PC-9 (cell line): ENCODE data around the gene SUZ12. TPM values are rescaled to one million over a fixed set of nuclear protein-coding genes. Genes with fewer than 3 reads are reported as not detected.
"Not testable (repeated sequence)": the region's sequence is repeated elsewhere in the genome, so short reads cannot be mapped to it uniquely, and the experiment has no call there.

Experiments used
- BruUV-seq: library from RNA; stranded (reverse); fragments of 400-500 nt; replicated peaks from 2 replicates; lab custom pipeline; 2021; lab: Mats Ljungman, UMichigan
- CTCF ChIA-PET: fragments of 300-600 bp; sonication (Branson Sonifier 250); formaldehyde crosslinking; loops from one replicate; lab custom pipeline; 2022; ENCODE audit warnings: antibody characterized with exemption; lab: Charles Lee
- POLR2A ChIA-PET: fragments of 300-600 bp; sonication (Branson Sonifier 250); formaldehyde crosslinking; loops from one replicate; lab custom pipeline; 2022; ENCODE audit warnings: antibody characterized with exemption; ENCODE audit not compliant: unreplicated experiment; lab: Charles Lee
- DNase-seq, 2 experiments: peaks; one replicate each; pipeline versions ENCODE4 v3.0.0 to v3.0.0-alpha.2; 2015 to 2022; ENCODE audit warnings: mixed read lengths in 1 of 2
- H2AFZ ChIP-seq: fragments of 200-600 bp; sonication (generic); 2 replicates; pipeline ENCODE4 v1.8.1; 2017; ENCODE audit warnings: antibody characterized with exemption
- H3F3A ChIP-seq: fragments of 200-600 bp; sonication (generic); 2 replicates; pipeline ENCODE4 v1.8.1; 2017; ENCODE audit warnings: antibody characterized with exemption, mild to moderate bottlenecking, low read depth; ENCODE audit not compliant: insufficient read depth
- H3K27ac ChIP-seq: fragments of 200-600 bp; sonication (generic); 2 replicates; pipeline ENCODE4 v1.6.1; 2016; ENCODE audit warnings: mixed run types
- H3K27me3 ChIP-seq: fragments of 200-600 bp; sonication (generic); 2 replicates; pipeline ENCODE4 v1.6.1; 2016; ENCODE audit warnings: low read depth, mixed run types; ENCODE audit not compliant: insufficient read depth
- H3K36me3 ChIP-seq: fragments of 200-600 bp; sonication (generic); 2 replicates; pipeline ENCODE4 v1.6.1; 2016; ENCODE audit warnings: low read depth, mixed run types
- H3K4me1 ChIP-seq: fragments of 200-600 bp; sonication (generic); replicated peaks from 2 replicates; pipeline ENCODE4 v1.6.1; 2016; ENCODE audit warnings: mixed run types; ENCODE audit not compliant: insufficient read depth
- H3K4me2 ChIP-seq: fragments of 200-600 bp; sonication (generic); 2 replicates; pipeline ENCODE4 v1.6.1; 2017; ENCODE audit warnings: mixed run types
- H3K4me3 ChIP-seq: fragments of 200-600 bp; sonication (generic); 2 replicates; pipeline ENCODE4 v1.6.1; 2016; ENCODE audit warnings: mixed run types
- H3K79me2 ChIP-seq: fragments of 200-600 bp; sonication (generic); 2 replicates; pipeline ENCODE4 v1.6.1; 2017; ENCODE audit warnings: low read depth, mixed run types
- H3K9me2 ChIP-seq: fragments of 200-600 bp; sonication (generic); 2 replicates; pipeline ENCODE4 v1.8.1; 2017; ENCODE audit warnings: mild to moderate bottlenecking; ENCODE audit not compliant: insufficient read depth
- H3K9me3 ChIP-seq: fragments of 200-600 bp; sonication (generic); 2 replicates; pipeline ENCODE4 v1.8.1; 2016; ENCODE audit warnings: low read depth; ENCODE audit not compliant: insufficient read depth
- H4K20me1 ChIP-seq: fragments of 200-600 bp; sonication (generic); 2 replicates; pipeline ENCODE4 v1.8.1; 2017; ENCODE audit not compliant: insufficient read depth
- EZH2 ChIP-seq: fragments of 200-600 bp; sonication (generic); IDR thresholded peaks from 2 replicates; pipeline ENCODE4 v1.8.0; 2017; ENCODE audit warnings: antibody characterized with exemption, low read depth
- intact Hi-C: fragments of 100-400 bp; cut with micrococcal nuclease; formaldehyde crosslinking; loops from one replicate; pipeline ENCODE4 v1.10.0; 2022; ENCODE audit not compliant: unreplicated experiment
- total RNA-seq: library from RNA; stranded (reverse); gene quantifications from 2 replicates; pipeline ENCODE4 v1.2.3, GENCODE V29; 2021
- TF ChIP-seq, protein P1 (sequence below): fragments of 200-600 bp; sonication (generic); conservative IDR thresholded peaks from 2 replicates; pipeline ENCODE4 v1.6.1; 2017; ENCODE audit warnings: mixed run types, antibody characterized with exemption, mild to moderate bottlenecking, moderate library complexity

SUZ12 gene
- total RNA-seq, 1 experiment from 2014 or later: 27.0 TPM

DNA sequence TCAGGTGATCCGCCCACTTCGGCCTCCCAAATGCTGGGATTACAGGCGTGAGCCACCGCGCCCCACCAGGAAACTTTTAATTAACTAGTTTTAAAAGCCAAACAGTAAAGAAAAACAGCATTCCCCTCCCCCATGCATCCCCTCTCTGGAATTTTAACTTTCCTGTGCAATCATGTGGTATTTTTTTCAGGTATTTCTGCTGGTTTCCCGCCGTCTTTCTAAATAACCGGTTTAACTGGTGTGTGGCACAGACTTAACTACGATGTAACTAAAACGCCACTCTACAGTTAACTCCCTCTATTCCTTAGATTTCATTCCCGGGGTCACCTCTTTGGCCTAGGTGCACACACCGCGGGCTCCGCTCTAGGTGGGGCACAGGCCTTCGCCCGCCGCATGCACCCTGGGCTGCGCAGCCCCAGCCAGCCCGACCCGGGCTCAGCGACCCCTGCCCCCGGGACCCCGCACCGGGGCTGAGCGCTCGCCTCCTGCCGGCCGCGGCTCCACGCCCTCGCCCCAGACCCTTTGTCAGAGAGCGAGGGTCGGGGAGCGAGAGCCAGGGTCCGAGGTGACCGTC is 20.2 kb upstream of the SUZ12 start:
- H3K79me2 ChIP-seq: no peaks in the 10 kb centered on the region
- H3K4me2 ChIP-seq: no peak overlapping the region
- no peaks in the 10 kb centered on the region for H3K9me2 ChIP-seq
- H2AFZ ChIP-seq: no peak overlapping the region
- TF ChIP-seq, protein P1, sequence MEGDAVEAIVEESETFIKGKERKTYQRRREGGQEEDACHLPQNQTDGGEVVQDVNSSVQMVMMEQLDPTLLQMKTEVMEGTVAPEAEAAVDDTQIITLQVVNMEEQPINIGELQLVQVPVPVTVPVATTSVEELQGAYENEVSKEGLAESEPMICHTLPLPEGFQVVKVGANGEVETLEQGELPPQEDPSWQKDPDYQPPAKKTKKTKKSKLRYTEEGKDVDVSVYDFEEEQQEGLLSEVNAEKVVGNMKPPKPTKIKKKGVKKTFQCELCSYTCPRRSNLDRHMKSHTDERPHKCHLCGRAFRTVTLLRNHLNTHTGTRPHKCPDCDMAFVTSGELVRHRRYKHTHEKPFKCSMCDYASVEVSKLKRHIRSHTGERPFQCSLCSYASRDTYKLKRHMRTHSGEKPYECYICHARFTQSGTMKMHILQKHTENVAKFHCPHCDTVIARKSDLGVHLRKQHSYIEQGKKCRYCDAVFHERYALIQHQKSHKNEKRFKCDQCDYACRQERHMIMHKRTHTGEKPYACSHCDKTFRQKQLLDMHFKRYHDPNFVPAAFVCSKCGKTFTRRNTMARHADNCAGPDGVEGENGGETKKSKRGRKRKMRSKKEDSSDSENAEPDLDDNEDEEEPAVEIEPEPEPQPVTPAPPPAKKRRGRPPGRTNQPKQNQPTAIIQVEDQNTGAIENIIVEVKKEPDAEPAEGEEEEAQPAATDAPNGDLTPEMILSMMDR: no peak
- TF ChIP-seq EZH2: no peak
- H3F3A ChIP-seq: peaks cover 15% of the 10 kb centered on the region
- no peak overlapping the region for H3K4me3 ChIP-seq
- intact Hi-C loops: no loop called here
- no TSS peak for BruUV-seq
- H4K20me1 ChIP-seq: no peaks in the 10 kb centered on the region
- ChIA-PET POLR2A (interaction anchor here (0.6 kb wide), 1 partner anchor 289 kb away, joined by 4 read pairs; no protein-coding TSS in a partner anchor), CTCF (no interaction called here)
- peaks cover 14% of the 10 kb centered on the region for H3K4me1 ChIP-seq
- H3K27ac ChIP-seq: no peak overlapping the region
- no peaks in the 10 kb centered on the region for H3K9me3 ChIP-seq
- DNase-seq: no peak
- no peaks in the 10 kb centered on the region for H3K27me3 ChIP-seq
- no peaks in the 10 kb centered on the region for H3K36me3 ChIP-seq

DNA sequence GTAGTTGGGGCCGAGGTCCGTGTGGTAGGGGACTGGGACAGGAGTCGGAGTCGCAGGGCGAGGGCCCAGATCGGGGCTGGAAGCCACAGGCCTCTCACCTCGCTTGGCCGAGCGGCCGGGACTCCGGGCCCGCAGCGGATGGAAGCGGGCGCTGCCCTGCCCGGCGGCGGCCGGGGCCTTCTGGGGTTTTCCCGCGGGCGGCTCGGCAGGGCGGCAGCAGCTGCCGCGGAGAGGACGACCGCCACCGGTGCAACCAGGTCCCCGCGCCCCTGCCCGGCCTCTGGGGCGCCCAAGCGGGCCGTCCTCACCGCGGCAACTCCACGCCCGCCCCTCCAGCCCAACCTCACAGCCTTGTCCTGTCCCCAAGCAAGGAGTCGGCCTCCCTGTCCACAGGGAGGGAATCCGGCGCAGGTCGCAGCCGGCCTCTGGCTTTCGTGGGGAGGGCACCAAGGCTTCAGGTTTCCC is 19.7 kb upstream of the SUZ12 start:
- H3K36me3 ChIP-seq: no peaks in the 10 kb centered on the region
- H3K27ac ChIP-seq: no peak overlapping the region
- DNase-seq: no peak
- peaks cover 15% of the 10 kb centered on the region for H3F3A ChIP-seq
- BruUV-seq: no TSS peak
- no peaks in the 10 kb centered on the region for H4K20me1 ChIP-seq
- H3K9me3 ChIP-seq: no peaks in the 10 kb centered on the region
- intact Hi-C loops: no loop called here
- no peak overlapping the region for H3K4me3 ChIP-seq
- H3K4me2 ChIP-seq: no peak overlapping the region
- H2AFZ ChIP-seq: no peak overlapping the region
- peaks cover 14% of the 10 kb centered on the region for H3K4me1 ChIP-seq
- ChIA-PET POLR2A (interaction anchor here (0.6 kb wide), 1 partner anchor 288 kb away, joined by 4 read pairs; no protein-coding TSS in a partner anchor), CTCF (no interaction called here)
- H3K27me3 ChIP-seq: no peaks in the 10 kb centered on the region
- H3K9me2 ChIP-seq: no peaks in the 10 kb centered on the region
- H3K79me2 ChIP-seq: no peaks in the 10 kb centered on the region
- TF ChIP-seq, protein P1: no peak
- no peak for TF ChIP-seq EZH2

- H3K27me3 ChIP-seq, H3K9me2 ChIP-seq, BruUV-seq, H3K36me3 ChIP-seq, intact Hi-C loops, DNase-seq, H3K4me3 ChIP-seq, H3K4me2 ChIP-seq, H2AFZ ChIP-seq, CTCF ChIA-PET, H3K79me2 ChIP-seq, H4K20me1 ChIP-seq, H3K27ac ChIP-seq, H3K9me3 ChIP-seq, POLR2A ChIA-PET: not testable (repeated sequence)
- H3K4me1 ChIP-seq: peaks cover 14% of the 10 kb centered on the region
- H3F3A ChIP-seq: peaks cover 15% of the 10 kb centered on the region
Measured at GRCh38 chr17:31917721-31918120, 19.1 kb upstream of the SUZ12 start.
